ENCODE measurements around the gene B3GALT5. TPM values are rescaled to one million over a fixed set of nuclear protein-coding genes. Genes with fewer than 3 reads are reported as not detected.

The B3GALT5 gene
- total and polyA plus RNA-seq, 2 of the 4 experiments (the other 2 are of a cell fraction): 0.05 to 0.18 TPM

DNA sequence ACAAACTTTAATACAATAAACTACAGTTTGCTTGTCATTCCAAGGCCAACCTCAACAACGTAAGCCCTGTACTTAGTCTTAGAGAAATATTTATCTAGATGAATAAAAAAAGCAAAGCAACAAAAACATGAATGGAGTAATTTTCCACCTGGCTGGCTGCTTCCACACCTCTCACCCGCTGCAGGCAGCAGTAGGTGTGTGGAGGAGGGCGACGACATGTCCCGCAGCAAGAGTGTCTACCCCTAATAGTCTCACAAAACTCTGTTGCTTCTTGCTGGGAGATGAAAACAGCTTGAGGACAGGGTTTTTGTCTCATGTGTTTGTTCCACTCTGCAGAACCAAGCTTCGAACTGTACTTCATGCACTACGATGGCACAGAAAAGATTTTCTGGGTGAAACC, 83.5 kb downstream of the B3GALT5 start:
- H2BK20ac ChIP-seq (ENCODE audit: low read depth, low read length): no peak overlapping the region
- H2BK5ac ChIP-seq (ENCODE audit: low read depth, low read length, poor library complexity, severe bottlenecking): no peak overlapping the region
- no peak overlapping the region for H3K14ac ChIP-seq (replicated peaks; ENCODE audit: low read depth, low read length)
- ATAC-seq (ENCODE audit: low read depth): no peak
- H2BK15ac ChIP-seq (ENCODE audit: low read depth, low read length): no peak overlapping the region
- no peak overlapping the region for H2AK5ac ChIP-seq (ENCODE audit: low read depth, low read length)
- no peak overlapping the region for H3K4ac ChIP-seq (ENCODE audit: low read depth, low read length)
- H3K23ac ChIP-seq (ENCODE audit: low read depth, low read length): no peak overlapping the region
- in situ Hi-C loops (cut with MboI; ENCODE audit: low sequenced_read_pairs) (no loop called here), dilution Hi-C loops (cut with HindIII; ENCODE audit: low sequenced_read_pairs, unreplicated experiment) (no loop called here), intact Hi-C loops (cut with micrococcal nuclease) (no loop called here)
- H3K4me1 ChIP-seq (ENCODE audit: control insufficient read depth, insufficient read depth, low read length): no peaks in the 10 kb centered on the region
- TF ChIP-seq CHD1 (IDR thresholded peaks at IDR 0.05; ENCODE audit: low read depth, low read length): no peak
- TF ChIP-seq RCOR1 (IDR thresholded peaks at IDR 0.05; ENCODE audit: insufficient replicate concordance, low read length): no peak
- no peak for TF ChIP-seq FOS (IDR thresholded peaks at IDR 0.05; ENCODE audit: low read depth, low read length)
- no peak for TF ChIP-seq MAZ (IDR thresholded peaks at IDR 0.05; ENCODE audit: borderline replicate concordance, low read depth, low read length)
- no peak for TF ChIP-seq MXI1 (IDR thresholded peaks at IDR 0.05; ENCODE audit: borderline replicate concordance, low read depth, low read length)
- TF ChIP-seq POLR2A (IDR thresholded peaks at IDR 0.05; ENCODE audit: low read depth, low read length): no peak
- no peak for TF ChIP-seq RFX5 (IDR thresholded peaks at IDR 0.05; ENCODE audit: low read depth, low read length)
- no peak for TF ChIP-seq CEBPB (IDR thresholded peaks at IDR 0.05; ENCODE audit: low read depth, low read length)
- no peak for TF ChIP-seq MAFK (IDR thresholded peaks at IDR 0.05; ENCODE audit: low read depth, low read length)
- no peak for TF ChIP-seq RAD21 (IDR thresholded peaks at IDR 0.05; ENCODE audit: low read length)
- TF ChIP-seq, protein P1, sequence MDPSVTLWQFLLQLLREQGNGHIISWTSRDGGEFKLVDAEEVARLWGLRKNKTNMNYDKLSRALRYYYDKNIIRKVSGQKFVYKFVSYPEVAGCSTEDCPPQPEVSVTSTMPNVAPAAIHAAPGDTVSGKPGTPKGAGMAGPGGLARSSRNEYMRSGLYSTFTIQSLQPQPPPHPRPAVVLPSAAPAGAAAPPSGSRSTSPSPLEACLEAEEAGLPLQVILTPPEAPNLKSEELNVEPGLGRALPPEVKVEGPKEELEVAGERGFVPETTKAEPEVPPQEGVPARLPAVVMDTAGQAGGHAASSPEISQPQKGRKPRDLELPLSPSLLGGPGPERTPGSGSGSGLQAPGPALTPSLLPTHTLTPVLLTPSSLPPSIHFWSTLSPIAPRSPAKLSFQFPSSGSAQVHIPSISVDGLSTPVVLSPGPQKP (IDR thresholded peaks at IDR 0.05; ENCODE audit: borderline replicate concordance, low read depth, low read length): no peak
- no peak overlapping the region for H4K5ac ChIP-seq (ENCODE audit: low read depth, low read length)
- H2AFZ ChIP-seq (replicated peaks; ENCODE audit: low read length, poor library complexity): no peak overlapping the region
- no TSS peak for BruUV-seq (replicated peaks)
- no CpG with 5 or more reads among the region's 7 CpGs for WGBS, 2 experiments (ENCODE audit: extremely low coverage in 2 of 2, insufficient read length in 1 of 2)
- CTCF ChIA-PET: no interaction called here
- H3K9me3 ChIP-seq (ENCODE audit: control insufficient read depth, insufficient read depth, low read length): no peaks in the 10 kb centered on the region
- H4K20me1 ChIP-seq (ENCODE audit: insufficient read depth, low read length): no peaks in the 10 kb centered on the region
- no peak overlapping the region for H2AK9ac ChIP-seq (replicated peaks; ENCODE audit: low read depth, low read length, poor library complexity)
- no peaks in the 10 kb centered on the region for H3K9me1 ChIP-seq (ENCODE audit: insufficient read depth, low read length)
- H2BK120ac ChIP-seq (ENCODE audit: low read depth, low read length): no peak overlapping the region
- H3K79me1 ChIP-seq (ENCODE audit: low read depth in 1 of 2, low read length in 2 of 2): no peaks in the 10 kb centered on the region
- no peak overlapping the region for H4K91ac ChIP-seq (ENCODE audit: insufficient read depth, low read depth, low read length)
- H3K56ac ChIP-seq (ENCODE audit: extremely low read depth, insufficient read depth, low read length): no peak overlapping the region
- H4K8ac ChIP-seq (ENCODE audit: low read depth in 2 of 2, low read length in 2 of 2): no peak overlapping the region
- H3K4me3 ChIP-seq (ENCODE audit: insufficient read depth, low read depth, low read length): no peak overlapping the region
- no peak overlapping the region for H3K18ac ChIP-seq (ENCODE audit: low read depth, low read length)
- no peak for DNase-seq
- no peak overlapping the region for H3K27ac ChIP-seq (ENCODE audit: insufficient read depth, low read length)
- no peak overlapping the region for H3K4me2 ChIP-seq (ENCODE audit: low read depth, low read length)
- H3K27me3 ChIP-seq (ENCODE audit: control insufficient read depth, insufficient read depth, low read length): no peaks in the 10 kb centered on the region
- H3K9ac ChIP-seq (ENCODE audit: low read depth, low read length): no peak overlapping the region
- POLR2A ChIA-PET (ENCODE audit: unreplicated experiment): no interaction called here
- H3K36me3 ChIP-seq (ENCODE audit: control insufficient read depth, insufficient read depth, low read length): no peaks in the 10 kb centered on the region
